CD14-positive monocyte (primary cell): ENCODE data around the gene GIT2. TPM values are rescaled to one million over a fixed set of nuclear protein-coding genes. Genes with fewer than 3 reads are reported as not detected.

Source experiments
- DNase-seq, 3 donors: peaks; one replicate each; pipeline ENCODE4 v3.0.0-alpha.2; 2011 to 2022
- H2AFZ ChIP-seq: 2 replicates; pipeline ENCODE4 v1.6.0; 2012; ENCODE audit warnings: mild to moderate bottlenecking, low read depth, low read length, inconsistent platforms; ENCODE audit not compliant: insufficient read depth, poor library complexity, severe bottlenecking
- H3K27ac ChIP-seq, 2 donors: 1 replicate in 1 of 2; 2 replicates in 1 of 2; pipeline ENCODE4 v1.5.1; 2012 to 2013; ENCODE audit warnings: low read length in 2 of 2, control low read depth in 1 of 2, inconsistent platforms in 1 of 2, low read depth in 1 of 2, mild to moderate bottlenecking in 1 of 2
- H3K27me3 ChIP-seq, 2 donors: one replicate each; pipeline versions ENCODE4 v1.6.0 to v1.6.1; 2011 to 2013; ENCODE audit warnings: low read length in 2 of 2; ENCODE audit not compliant: control insufficient read depth in 2 of 2, insufficient read depth in 2 of 2
- H3K36me3 ChIP-seq, 2 donors: replicated peaks in 1 of 2; 1 replicate in 1 of 2; 2 replicates in 1 of 2; pipeline versions ENCODE4 v1.5.1 to v1.6.1; 2012 to 2013; ENCODE audit warnings: low read length in 2 of 2, control low read depth in 1 of 2, inconsistent platforms in 1 of 2, mild to moderate bottlenecking in 1 of 2; ENCODE audit not compliant: insufficient read depth in 2 of 2, control insufficient read depth in 1 of 2
- H3K4me1 ChIP-seq, 2 donors: 1 replicate in 1 of 2; 2 replicates in 1 of 2; pipeline versions ENCODE4 v1.5.1 to v1.6.1; 2012 to 2013; ENCODE audit warnings: low read length in 2 of 2, control low read depth in 1 of 2, inconsistent platforms in 1 of 2, mild to moderate bottlenecking in 1 of 2, moderate library complexity in 1 of 2; ENCODE audit not compliant: insufficient read depth in 2 of 2, control insufficient read depth in 1 of 2
- H3K4me2 ChIP-seq: replicated peaks from 2 replicates; pipeline ENCODE3; 2012; ENCODE audit warnings: low read length, moderate library complexity, mild to moderate bottlenecking; ENCODE audit not compliant: poor library complexity, severe bottlenecking; ENCODE audit errors: extremely low read depth
- H3K4me3 ChIP-seq, 3 experiments: fragments of 200-600 bp in 1 of 3; sonication (generic) in 1 of 3; replicated peaks in 1 of 3; 1 replicate in 2 of 3; 2 replicates in 1 of 3; pipeline ENCODE4 v1.5.1; 2011 to 2013; ENCODE audit warnings: low read length in 3 of 3, mild to moderate bottlenecking in 3 of 3, control low read depth in 2 of 3, low read depth in 2 of 3, inconsistent platforms in 1 of 3, moderate library complexity in 1 of 3
- H3K79me2 ChIP-seq: 2 replicates; pipeline ENCODE4 v1.6.0; 2012; ENCODE audit warnings: mild to moderate bottlenecking, control low read depth, inconsistent platforms, low read length, moderate library complexity; ENCODE audit not compliant: insufficient read depth
- H3K9ac ChIP-seq: 2 replicates; pipeline ENCODE4 v1.6.0; 2017; ENCODE audit warnings: low read length, mild to moderate bottlenecking; ENCODE audit not compliant: insufficient read depth, poor library complexity, severe bottlenecking
- H3K9me3 ChIP-seq, 2 donors: replicated peaks in 1 of 2; 1 replicate in 1 of 2; 2 replicates in 1 of 2; pipeline versions ENCODE4 v1.5.1 to v1.6.1; 2012 to 2013; ENCODE audit warnings: low read length in 2 of 2, control low read depth in 1 of 2; ENCODE audit not compliant: control insufficient read depth in 1 of 2, insufficient read depth in 1 of 2
- H4K20me1 ChIP-seq: 2 replicates; pipeline ENCODE4 v1.6.0; 2012; ENCODE audit warnings: mild to moderate bottlenecking, low read length, control low read depth, moderate library complexity; ENCODE audit not compliant: insufficient read depth
- H3K27ac Mint-ChIP-seq, 7 donors: one replicate each; pipeline ENCODE4 v1.8.0; 2020; ENCODE audit warnings: mild to moderate bottlenecking in 7 of 7, mixed read lengths in 7 of 7, moderate library complexity in 6 of 7, inconsistent platforms in 2 of 7
- H3K27me3 Mint-ChIP-seq, 3 donors: one replicate each; pipeline ENCODE4 v1.8.0; 2021 to 2022; ENCODE audit warnings: low read depth in 3 of 3, mild to moderate bottlenecking in 3 of 3, mixed read lengths in 3 of 3, moderate library complexity in 3 of 3, inconsistent platforms in 1 of 3
- H3K36me3 Mint-ChIP-seq, 2 donors: one replicate each; pipeline ENCODE4 v1.8.0; 2020; ENCODE audit warnings: mixed read lengths in 2 of 2, inconsistent platforms in 1 of 2, mild to moderate bottlenecking in 1 of 2
- H3K4me1 Mint-ChIP-seq: one replicate; pipeline ENCODE4 v1.8.0; 2020; ENCODE audit warnings: mild to moderate bottlenecking, mixed read lengths
- H3K4me3 Mint-ChIP-seq, 2 donors: one replicate each; pipeline ENCODE4 v1.8.0; 2020; ENCODE audit warnings: mild to moderate bottlenecking in 2 of 2, mixed read lengths in 2 of 2, moderate library complexity in 1 of 2
- H3K9me3 Mint-ChIP-seq, 7 donors: one replicate each; pipeline ENCODE4 v1.8.0; 2020 to 2022; ENCODE audit warnings: mixed read lengths in 7 of 7, mild to moderate bottlenecking in 6 of 7, moderate library complexity in 6 of 7, inconsistent platforms in 2 of 7
- CTCF ChIP-seq: fragments of 200-600 bp; IDR thresholded peaks from one replicate; pipeline ENCODE4 v1.8.0; 2022; ENCODE audit warnings: antibody characterized with exemption, mild to moderate bottlenecking
- WGBS: methylation state at CpG from one replicate; pipeline ENCODE4 v1.1.5; 2013; ENCODE audit warnings: missing lambda C conversion rate; ENCODE audit not compliant: insufficient coverage; 5-methylcytosine and 5-hydroxymethylcytosine counted together
- intact Hi-C, 2 donors: fragments of 100-400 bp; cut with micrococcal nuclease; formaldehyde crosslinking; loops; one replicate each; pipeline versions ENCODE4 v1.15.0 to v1.15.1; 2023
- polyA plus RNA-seq, 3 donors: library from polyadenylated mRNA; depleted of rRNA in 1 of 3; unstranded in 2 of 3; stranded (reverse) in 1 of 3; fragments of 300-500 nt in 2 of 3; fragments of >200 nt in 1 of 3; fragmentation: Illumina TruSeq in 2 of 3; gene quantifications; 1 replicate in 2 of 3; 2 replicates in 1 of 3; pipeline ENCODE4 v1.2.3, GENCODE V29; 2012 to 2021

The GIT2 gene
- polyA plus RNA-seq, 3 donors = 75.8 to 139 (median 98.8) TPM

DNA sequence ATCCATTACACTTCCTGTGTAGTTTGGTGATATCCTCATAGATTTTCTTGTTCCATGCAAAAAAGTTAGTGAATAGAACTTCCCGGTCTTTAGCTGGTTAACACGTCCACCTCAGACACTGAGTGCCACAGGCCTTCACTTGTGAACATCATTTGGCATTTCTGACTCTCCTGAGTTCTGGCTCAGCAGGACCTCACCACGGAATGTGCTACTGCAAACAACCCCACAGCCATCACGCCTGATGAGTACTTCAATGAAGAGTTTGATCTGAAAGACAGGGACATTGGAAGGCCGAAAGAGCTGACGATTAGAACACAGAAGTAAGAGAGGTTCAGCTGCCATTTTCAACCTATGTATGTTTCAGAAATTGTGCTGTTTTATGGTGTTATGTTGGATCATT, 32.2 kb upstream of the GIT2 start:
- DNase-seq = no peak
- Mint-ChIP-seq H3K9me3 (no peaks in the 10 kb centered on the region), H3K4me3 (no peak overlapping the region), H3K4me1 (peaks cover 8% of the 10 kb centered on the region), H3K27me3 (peaks cover 0 to 2% (median 0%) of the 10 kb centered on the region in 3 donors), H3K36me3 (peaks cover 70 to 98% of the 10 kb centered on the region in 2 donors), H3K27ac (peak overlapping the region in 2 of 7 donors; percentile 12 to 18)
- Histone ChIP-seq H3K9me3 (no peaks in the 10 kb centered on the region), H3K9ac (no peak overlapping the region), H3K4me3 (no peak overlapping the region), H3K36me3 (peaks cover 79 to 99% of the 10 kb centered on the region in 2 donors), H4K20me1 (peaks cover 16% of the 10 kb centered on the region), H3K4me2 (no peak overlapping the region), H3K4me1 (no peaks in the 10 kb centered on the region), H2AFZ (no peak overlapping the region), H3K79me2 (peaks cover 13% of the 10 kb centered on the region), H3K27ac (peak overlapping the region in 1 of 2 donors; percentile 4), H3K27me3 (no peaks in the 10 kb centered on the region)
- no peak for TF ChIP-seq CTCF
- intact Hi-C loops = no loop called here
- WGBS = 80% methylated on average over 1 of the region's 6 CpGs

- WGBS = no CpG with 5 or more reads among the region's 2 CpGs
- no peaks in the 10 kb centered on the region for H3K27me3 ChIP-seq
- H3K4me1 ChIP-seq = no peaks in the 10 kb centered on the region
- intact Hi-C loops = loop anchor here (1.0 to 5.0 kb wide), 2 partner anchors 9 to 37 kb away; no protein-coding TSS in a partner anchor
- Mint-ChIP-seq H3K27me3 (peaks cover 0 to 2% (median 0%) of the 10 kb centered on the region in 3 donors), H3K9me3 (no peaks in the 10 kb centered on the region), H3K27ac (no peak overlapping the region), H3K36me3 (peaks cover 81 to 96% of the 10 kb centered on the region in 2 donors), H3K4me1 (peaks cover 8% of the 10 kb centered on the region), H3K4me3 (no peak overlapping the region)
- no peak for TF ChIP-seq CTCF
- H3K4me3 ChIP-seq = no peak overlapping the region
- H3K9me3 ChIP-seq = no peaks in the 10 kb centered on the region
- no peak overlapping the region for H2AFZ ChIP-seq
- peak overlapping the region in 1 of 2 donors; percentile 42 for H3K27ac ChIP-seq
- H4K20me1 ChIP-seq = peaks cover 41% of the 10 kb centered on the region
- H3K4me2 ChIP-seq = no peak overlapping the region
- peaks cover 25% of the 10 kb centered on the region for H3K79me2 ChIP-seq
- H3K9ac ChIP-seq = no peak overlapping the region
- H3K36me3 ChIP-seq = peaks cover 93 to 100% of the 10 kb centered on the region in 2 donors
- no peak for DNase-seq
Measured at GRCh38 chr12:110024051-110024450, 27.9 kb upstream of the GIT2 start.
